Astrocyte (in vitro differentiated cells and primary cell): ENCODE data around the gene TRIAP1. TPM values are rescaled to one million over a fixed set of nuclear protein-coding genes. Genes with fewer than 3 reads are reported as not detected.

Experiments
- DNase-seq: peaks from one replicate; pipeline ENCODE4 v3.0.0-alpha.2; 2010; ENCODE audit warnings: low read depth
- FAIRE-seq: peaks from 2 replicates; lab custom pipeline; 2011; peaks lifted over from hg19 to GRCh38; lab: Jason Lieb, UNC
- H2AFZ ChIP-seq: 2 replicates; pipeline ENCODE4 v1.6.0; 2012; ENCODE audit warnings: low read depth, low read length, inconsistent platforms
- H3K27ac ChIP-seq: 2 replicates; pipeline ENCODE4 v1.5.1; 2011; ENCODE audit warnings: low read depth, low read length, inconsistent platforms
- H3K27me3 ChIP-seq: 2 replicates; pipeline ENCODE4 v1.6.0; 2011; ENCODE audit warnings: low read length, inconsistent platforms; ENCODE audit not compliant: insufficient read depth
- H3K36me3 ChIP-seq: 2 replicates; pipeline ENCODE4 v1.5.1; 2011; ENCODE audit warnings: low read length, inconsistent platforms; ENCODE audit not compliant: insufficient read depth
- H3K4me1 ChIP-seq: 2 replicates; pipeline ENCODE4 v1.5.1; 2011; ENCODE audit warnings: low read length, inconsistent platforms; ENCODE audit not compliant: insufficient read depth
- H3K4me2 ChIP-seq: 2 replicates; pipeline ENCODE4 v1.6.0; 2012; ENCODE audit warnings: low read length, inconsistent platforms
- H3K4me3 ChIP-seq: 2 replicates; pipeline ENCODE4 v1.5.1; 2011; ENCODE audit warnings: low read depth, mild to moderate bottlenecking, low read length, inconsistent platforms; ENCODE audit not compliant: insufficient read depth
- H3K79me2 ChIP-seq: 2 replicates; pipeline ENCODE4 v1.6.0; 2012; ENCODE audit warnings: mild to moderate bottlenecking, low read length, inconsistent platforms; ENCODE audit not compliant: insufficient read depth
- H3K9ac ChIP-seq: 2 replicates; pipeline ENCODE4 v1.6.0; 2012; ENCODE audit warnings: mild to moderate bottlenecking, low read length, inconsistent platforms
- H3K9me3 ChIP-seq: 2 replicates; pipeline ENCODE4 v1.5.1; 2012; ENCODE audit warnings: low read depth, mild to moderate bottlenecking, low read length, inconsistent platforms; ENCODE audit not compliant: insufficient read depth
- H4K20me1 ChIP-seq: 2 replicates; pipeline ENCODE4 v1.6.0; 2012; ENCODE audit warnings: low read length, inconsistent platforms; ENCODE audit not compliant: insufficient read depth
- H3K27ac Mint-ChIP-seq: one replicate; pipeline ENCODE4 v1.8.0; 2021; ENCODE audit warnings: mild to moderate bottlenecking, mixed read lengths; ENCODE audit not compliant: unreplicated experiment
- H3K27me3 Mint-ChIP-seq: one replicate; pipeline ENCODE4 v1.8.0; 2021; ENCODE audit warnings: low read depth, mixed read lengths; ENCODE audit not compliant: unreplicated experiment
- H3K36me3 Mint-ChIP-seq: one replicate; pipeline ENCODE4 v1.8.0; 2021; ENCODE audit warnings: low read depth, mixed read lengths; ENCODE audit not compliant: unreplicated experiment
- H3K4me1 Mint-ChIP-seq: one replicate; pipeline ENCODE4 v1.8.0; 2021; ENCODE audit warnings: low read depth, mixed read lengths; ENCODE audit not compliant: unreplicated experiment
- H3K4me3 Mint-ChIP-seq: one replicate; pipeline ENCODE4 v1.8.0; 2021; ENCODE audit warnings: mild to moderate bottlenecking, moderate library complexity, mixed read lengths; ENCODE audit not compliant: unreplicated experiment
- H3K9me3 Mint-ChIP-seq: one replicate; pipeline ENCODE4 v1.8.0; 2021; ENCODE audit warnings: mild to moderate bottlenecking, mixed read lengths; ENCODE audit not compliant: unreplicated experiment
- EZH2 ChIP-seq: IDR thresholded peaks from 2 replicates; pipeline ENCODE4 v1.6.1; 2012; ENCODE audit warnings: mild to moderate bottlenecking, low read length, inconsistent platforms; ENCODE audit not compliant: insufficient read depth
- total RNA-seq: library from RNA; stranded (reverse); gene quantifications from 2 replicates; pipeline ENCODE4 v1.2.1, GENCODE V29; 2021
- TF ChIP-seq, protein P1 (sequence below): IDR thresholded peaks from 2 replicates; pipeline ENCODE4 v1.5.1; 2011; ENCODE audit warnings: low read depth, mild to moderate bottlenecking, inconsistent platforms, low read length, moderate library complexity; ENCODE audit not compliant: insufficient read depth

Gene TRIAP1
- total RNA-seq, 1 donor from 2014 or later = 54.0 TPM

DNA sequence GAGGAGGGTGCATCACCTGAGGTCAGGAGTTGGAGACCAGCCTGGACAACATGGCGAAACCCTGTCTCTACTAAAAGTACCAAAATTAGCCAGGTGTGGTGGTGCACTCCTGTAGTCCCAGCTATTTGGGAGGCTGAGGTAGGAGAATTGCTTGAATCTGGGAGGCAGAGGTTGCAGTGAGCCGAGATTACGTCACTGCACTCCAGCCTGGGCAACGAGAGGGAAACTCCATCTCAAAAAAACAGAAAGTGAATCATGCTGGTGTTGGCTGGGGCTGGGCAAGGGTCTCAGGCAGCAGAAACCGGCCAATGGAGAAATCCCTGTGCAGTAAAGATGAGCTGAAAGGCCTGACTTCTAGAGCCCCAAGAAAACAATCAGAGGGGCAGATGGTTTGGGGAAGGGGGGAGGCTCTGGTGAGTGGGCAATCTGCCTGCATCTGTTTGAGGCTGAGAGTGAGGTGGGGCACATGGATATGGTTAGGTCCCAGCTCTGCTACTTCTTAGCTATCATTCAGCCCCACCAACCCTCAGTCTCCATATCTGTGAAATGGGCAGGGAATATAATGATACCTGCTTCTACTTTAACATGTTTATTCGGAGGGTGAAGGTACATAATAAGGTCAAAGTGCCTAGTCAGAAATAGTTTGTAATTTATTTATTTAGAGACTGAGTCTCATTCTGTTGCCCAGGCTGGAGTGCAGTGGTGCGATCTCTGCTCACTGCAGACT lies 29.5 kb downstream of the TRIAP1 start:
- FAIRE-seq = no peak
- Histone ChIP-seq H3K4me2 (no peak overlapping the region), H3K4me1 (no peaks in the 10 kb centered on the region), H3K79me2 (no peaks in the 10 kb centered on the region), H3K9me3 (no peaks in the 10 kb centered on the region), H3K27ac (no peak overlapping the region), H3K4me3 (no peak overlapping the region), H4K20me1 (no peaks in the 10 kb centered on the region), H3K36me3 (no peaks in the 10 kb centered on the region), H3K27me3 (no peaks in the 10 kb centered on the region), H2AFZ (no peak overlapping the region), H3K9ac (no peak overlapping the region)
- DNase-seq = no peak
- peaks cover 1% of the 10 kb centered on the region for H3K4me1 Mint-ChIP-seq
- no peak overlapping the region for H3K27ac Mint-ChIP-seq
- no peaks in the 10 kb centered on the region for H3K9me3 Mint-ChIP-seq
- TF ChIP-seq EZH2 = no peak
- TF ChIP-seq, protein P1, sequence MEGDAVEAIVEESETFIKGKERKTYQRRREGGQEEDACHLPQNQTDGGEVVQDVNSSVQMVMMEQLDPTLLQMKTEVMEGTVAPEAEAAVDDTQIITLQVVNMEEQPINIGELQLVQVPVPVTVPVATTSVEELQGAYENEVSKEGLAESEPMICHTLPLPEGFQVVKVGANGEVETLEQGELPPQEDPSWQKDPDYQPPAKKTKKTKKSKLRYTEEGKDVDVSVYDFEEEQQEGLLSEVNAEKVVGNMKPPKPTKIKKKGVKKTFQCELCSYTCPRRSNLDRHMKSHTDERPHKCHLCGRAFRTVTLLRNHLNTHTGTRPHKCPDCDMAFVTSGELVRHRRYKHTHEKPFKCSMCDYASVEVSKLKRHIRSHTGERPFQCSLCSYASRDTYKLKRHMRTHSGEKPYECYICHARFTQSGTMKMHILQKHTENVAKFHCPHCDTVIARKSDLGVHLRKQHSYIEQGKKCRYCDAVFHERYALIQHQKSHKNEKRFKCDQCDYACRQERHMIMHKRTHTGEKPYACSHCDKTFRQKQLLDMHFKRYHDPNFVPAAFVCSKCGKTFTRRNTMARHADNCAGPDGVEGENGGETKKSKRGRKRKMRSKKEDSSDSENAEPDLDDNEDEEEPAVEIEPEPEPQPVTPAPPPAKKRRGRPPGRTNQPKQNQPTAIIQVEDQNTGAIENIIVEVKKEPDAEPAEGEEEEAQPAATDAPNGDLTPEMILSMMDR = no peak
- peaks cover 10% of the 10 kb centered on the region for H3K27me3 Mint-ChIP-seq
- H3K36me3 Mint-ChIP-seq = no peaks in the 10 kb centered on the region
- H3K4me3 Mint-ChIP-seq = no peak overlapping the region

DNA sequence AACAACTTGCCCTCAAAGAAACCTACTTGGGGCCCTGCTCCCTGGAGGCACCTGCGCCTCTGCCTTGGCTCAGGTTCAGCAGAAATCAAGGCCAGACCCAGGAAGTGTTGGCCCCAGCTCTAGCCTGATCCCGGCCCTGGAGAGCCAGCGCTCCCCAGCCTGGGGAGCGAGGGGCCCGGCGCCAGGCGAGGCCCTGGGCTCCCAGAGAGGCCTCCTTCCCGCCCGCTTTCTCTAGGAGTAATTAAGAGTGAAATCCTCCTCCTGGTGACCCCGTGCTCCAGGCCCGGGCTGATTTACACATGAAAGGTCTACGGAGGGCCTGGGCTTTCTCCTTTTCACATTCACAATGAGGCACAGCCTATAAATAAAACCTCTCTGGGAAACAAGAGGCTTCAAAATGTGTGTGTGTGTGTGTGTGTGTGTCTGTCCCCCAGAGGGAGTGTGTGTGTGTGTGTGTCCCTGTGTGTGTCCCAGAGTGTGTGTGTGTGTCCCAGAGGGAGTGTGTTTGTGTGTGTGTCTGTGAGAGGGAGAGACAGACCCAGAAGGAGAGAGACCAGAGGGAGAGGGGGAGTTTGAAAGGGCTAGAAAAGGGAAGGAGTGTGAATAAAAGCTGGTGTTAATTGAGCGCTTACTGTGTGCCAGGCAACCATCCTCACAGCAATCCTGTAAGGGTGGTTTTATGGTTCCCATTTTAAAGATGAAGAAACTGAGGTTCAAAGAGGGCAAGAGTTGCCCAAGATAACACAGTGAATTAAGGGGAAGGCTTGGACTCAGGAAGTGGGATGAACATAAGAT lies 32.1 kb downstream of the TRIAP1 start:
- DNase-seq = no peak
- Histone ChIP-seq H3K4me2 (no peak overlapping the region), H3K79me2 (no peaks in the 10 kb centered on the region), H3K36me3 (no peaks in the 10 kb centered on the region), H3K27ac (no peak overlapping the region), H2AFZ (peak overlapping the region; percentile 41), H3K9me3 (no peaks in the 10 kb centered on the region), H3K9ac (no peak overlapping the region), H3K4me1 (no peaks in the 10 kb centered on the region), H3K27me3 (no peaks in the 10 kb centered on the region), H3K4me3 (no peak overlapping the region), H4K20me1 (no peaks in the 10 kb centered on the region)
- H3K36me3 Mint-ChIP-seq = no peaks in the 10 kb centered on the region
- H3K4me1 Mint-ChIP-seq = peaks cover 1% of the 10 kb centered on the region
- H3K27me3 Mint-ChIP-seq = peaks cover 10% of the 10 kb centered on the region
- H3K27ac Mint-ChIP-seq = no peak overlapping the region
- TF ChIP-seq, protein P1 = no peak
- TF ChIP-seq EZH2 = no peak
- FAIRE-seq = no peak
- H3K9me3 Mint-ChIP-seq = no peaks in the 10 kb centered on the region
- H3K4me3 Mint-ChIP-seq = peak overlapping the region; percentile 41
